Left ventricle myocardium inferior (tissue), 1 donor: ENCODE results near the gene MGAT4A. TPM values are rescaled to one million over a fixed set of nuclear protein-coding genes. Genes with fewer than 3 reads are reported as not detected.

Source experiments
- DNase-seq: peaks from one replicate; pipeline ENCODE4 v3.0.0-alpha.2; 2020
- H3K27ac ChIP-seq: fragments of 200-600 bp; replicated peaks from 2 replicates; pipeline ENCODE4 v1.8.0; 2021
- H3K27me3 ChIP-seq: fragments of 200-600 bp; 2 replicates; pipeline ENCODE4 v1.8.0; 2021; ENCODE audit warnings: low read depth
- H3K36me3 ChIP-seq: fragments of 200-600 bp; 2 replicates; pipeline ENCODE4 v1.8.0; 2021
- H3K4me1 ChIP-seq: fragments of 200-600 bp; 2 replicates; pipeline ENCODE4 v1.8.0; 2021
- H3K4me3 ChIP-seq: fragments of 200-600 bp; 2 replicates; pipeline ENCODE4 v1.8.0; 2021; ENCODE audit warnings: mild to moderate bottlenecking, moderate library complexity
- H3K9me3 ChIP-seq: fragments of 200-600 bp; replicated peaks from 2 replicates; pipeline ENCODE4 v1.8.0; 2021
- CTCF ChIP-seq: fragments of 200-600 bp; IDR thresholded peaks from 2 replicates; pipeline ENCODE4 v1.8.0; 2021; ENCODE audit warnings: antibody characterized with exemption, mild to moderate bottlenecking, borderline replicate concordance
- intact Hi-C: fragments of 100-400 bp; cut with micrococcal nuclease; formaldehyde crosslinking; loops from one replicate; pipeline ENCODE4 v1.11.0; 2022
- total RNA-seq: library from RNA; stranded (reverse); fragmentation: NEBNext Ultra II Directional; extraction: Animal tissue kit (Norgen Biotek cat#: 25700); gene quantifications from one replicate; pipeline ENCODE4 v1.2.1, GENCODE V29; 2021
- donor health status: DM: no; HTN: yes; CAD: no; lungs with severe emphysema.

Gene MGAT4A
- total RNA-seq, 1 donor from 2014 or later: 18.4 TPM

- no peak for DNase-seq
- Histone ChIP-seq H3K4me3 (no peak overlapping the region), H3K27me3 (no peaks in the 10 kb centered on the region), H3K27ac (no peak overlapping the region), H3K9me3 (peaks cover 3% of the 10 kb centered on the region), H3K36me3 (peaks cover 32% of the 10 kb centered on the region), H3K4me1 (no peaks in the 10 kb centered on the region)
- intact Hi-C loops: no loop called here
- no peak for TF ChIP-seq CTCF
These were observed 138.4 kb downstream of the MGAT4A start for GRCh38 chr2:98592565-98592964.

GRCh38 chr2:98589489-98589888 lies 141.4 kb downstream of the MGAT4A start:
- no peak for TF ChIP-seq CTCF
- H3K4me3 ChIP-seq: no peak overlapping the region

GRCh38 chr2:98588880-98589431 lies 142.0 kb downstream of the MGAT4A start:
- Histone ChIP-seq H3K4me3 (no peak overlapping the region), H3K36me3 (peaks cover 46% of the 10 kb centered on the region), H3K9me3 (no peaks in the 10 kb centered on the region), H3K27ac (no peak overlapping the region), H3K27me3 (no peaks in the 10 kb centered on the region), H3K4me1 (no peaks in the 10 kb centered on the region)
- intact Hi-C loops: no loop called here
- no peak for DNase-seq
- TF ChIP-seq CTCF: no peak

More at GRCh38 chr2:98589489-98589888, 141.4 kb downstream of the MGAT4A start:
- no peak overlapping the region for H3K27ac ChIP-seq
- peaks cover 3% of the 10 kb centered on the region for H3K9me3 ChIP-seq
- no peak for DNase-seq
- intact Hi-C loops: no loop called here
- peaks cover 42% of the 10 kb centered on the region for H3K36me3 ChIP-seq
- no peaks in the 10 kb centered on the region for H3K27me3 ChIP-seq
- no peaks in the 10 kb centered on the region for H3K4me1 ChIP-seq

GRCh38 chr2:98586551-98587140 lies 144.3 kb downstream of the MGAT4A start:
- intact Hi-C loops: no loop called here
- TF ChIP-seq CTCF: no peak
- Histone ChIP-seq H3K27me3 (no peaks in the 10 kb centered on the region), H3K27ac (no peak overlapping the region), H3K4me3 (no peak overlapping the region), H3K9me3 (no peaks in the 10 kb centered on the region), H3K36me3 (peaks cover 53% of the 10 kb centered on the region), H3K4me1 (no peaks in the 10 kb centered on the region)
- no peak for DNase-seq

- no peak for TF ChIP-seq CTCF
- Histone ChIP-seq H3K27ac (no peak overlapping the region), H3K27me3 (no peaks in the 10 kb centered on the region), H3K4me1 (no peaks in the 10 kb centered on the region), H3K9me3 (no peaks in the 10 kb centered on the region), H3K4me3 (no peak overlapping the region), H3K36me3 (peaks cover 56% of the 10 kb centered on the region)
- DNase-seq: no peak
- intact Hi-C loops: no loop called here
These were observed 145.5 kb downstream of the MGAT4A start for GRCh38 chr2:98585386-98585785.
